Measurements from ENCODE around the gene ARL9. TPM values are rescaled to one million over a fixed set of nuclear protein-coding genes. Genes with fewer than 3 reads are reported as not detected.
"Not testable (repeated sequence)": the region's sequence is repeated elsewhere in the genome, so short reads cannot be mapped to it uniquely, and the experiment has no call there.

Gene ARL9
- total and polyA plus RNA-seq, 2 experiments from 2014 or later: 0.85 TPM; not detected in 1

DNA sequence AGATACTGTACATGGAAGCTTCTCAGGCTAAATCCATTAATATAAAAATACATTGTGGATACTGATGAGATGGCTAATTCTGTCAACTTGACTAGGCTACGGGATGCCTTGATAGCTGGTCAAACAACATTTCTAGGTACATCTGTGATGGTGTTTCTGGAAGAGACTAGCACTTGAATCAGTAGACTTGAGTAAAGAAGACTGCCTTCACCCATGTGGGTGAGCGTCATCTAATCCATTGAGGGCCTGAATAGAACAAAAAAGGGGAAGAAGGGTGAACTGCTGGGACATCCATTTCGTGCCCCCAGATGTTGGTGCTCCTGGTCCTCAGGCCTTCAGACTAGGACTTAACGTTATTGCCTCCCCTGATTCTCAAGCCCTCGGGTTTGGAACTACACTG is 41.9 kb upstream of the ARL9 start:
- Histone ChIP-seq H3K79me2 (peaks cover 59% of the 10 kb centered on the region), H3K36me3 (replicated peaks; ENCODE audit: insufficient read depth, low read depth) (no peaks in the 10 kb centered on the region), H3K27ac (no peak overlapping the region), H3K27me3 (no peaks in the 10 kb centered on the region), H3K9me3 (ENCODE audit: low read depth) (no peaks in the 10 kb centered on the region), H3K4me2 (no peak overlapping the region), H4K20me1 (ENCODE audit: insufficient read depth, poor library complexity, severe bottlenecking) (peaks cover 3% of the 10 kb centered on the region), H3K9me2 (replicated peaks; ENCODE audit: insufficient read depth) (no peaks in the 10 kb centered on the region), H2AFZ (no peak overlapping the region), H3K4me3 (no peak overlapping the region), H3K4me1 (ENCODE audit: insufficient read depth) (peaks cover 16% of the 10 kb centered on the region)
- TF ChIP-seq, protein P1, sequence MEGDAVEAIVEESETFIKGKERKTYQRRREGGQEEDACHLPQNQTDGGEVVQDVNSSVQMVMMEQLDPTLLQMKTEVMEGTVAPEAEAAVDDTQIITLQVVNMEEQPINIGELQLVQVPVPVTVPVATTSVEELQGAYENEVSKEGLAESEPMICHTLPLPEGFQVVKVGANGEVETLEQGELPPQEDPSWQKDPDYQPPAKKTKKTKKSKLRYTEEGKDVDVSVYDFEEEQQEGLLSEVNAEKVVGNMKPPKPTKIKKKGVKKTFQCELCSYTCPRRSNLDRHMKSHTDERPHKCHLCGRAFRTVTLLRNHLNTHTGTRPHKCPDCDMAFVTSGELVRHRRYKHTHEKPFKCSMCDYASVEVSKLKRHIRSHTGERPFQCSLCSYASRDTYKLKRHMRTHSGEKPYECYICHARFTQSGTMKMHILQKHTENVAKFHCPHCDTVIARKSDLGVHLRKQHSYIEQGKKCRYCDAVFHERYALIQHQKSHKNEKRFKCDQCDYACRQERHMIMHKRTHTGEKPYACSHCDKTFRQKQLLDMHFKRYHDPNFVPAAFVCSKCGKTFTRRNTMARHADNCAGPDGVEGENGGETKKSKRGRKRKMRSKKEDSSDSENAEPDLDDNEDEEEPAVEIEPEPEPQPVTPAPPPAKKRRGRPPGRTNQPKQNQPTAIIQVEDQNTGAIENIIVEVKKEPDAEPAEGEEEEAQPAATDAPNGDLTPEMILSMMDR (IDR thresholded peaks at IDR 0.05; ENCODE audit: poor library complexity): no peak
- TF ChIP-seq EZH2phosphoT487 (IDR thresholded peaks at IDR 0.05; ENCODE audit: low read depth, severe bottlenecking, unreplicated experiment) (no peak), EZH2 (IDR thresholded peaks at IDR 0.05; ENCODE audit: borderline replicate concordance) (no peak)
- DNase-seq (ENCODE audit: low spot score): no peak
- 95% methylated on average over 5 of the region's 5 CpGs for WGBS (ENCODE audit: low lambda C conversion rate, missing lambda C conversion rate)

DNA sequence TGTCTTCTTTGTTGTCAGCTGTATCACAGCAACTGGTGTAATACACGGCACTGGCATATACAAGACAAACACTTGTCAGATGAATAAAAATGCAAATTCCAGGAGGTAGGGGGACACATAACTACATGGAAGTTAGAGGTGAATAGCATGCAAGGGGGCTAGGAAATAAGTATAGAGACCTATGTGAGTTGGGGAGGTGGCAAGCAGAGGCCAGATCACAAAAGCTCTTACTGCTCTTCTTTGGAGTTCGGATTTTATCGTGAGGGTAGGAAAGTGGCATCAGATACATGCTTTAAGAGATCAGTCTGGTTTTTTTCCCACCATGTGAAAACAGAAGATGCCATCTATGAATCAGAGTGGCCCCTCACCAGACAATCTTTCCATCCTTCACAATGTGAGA is 41.0 kb upstream of the ARL9 start:
- Histone ChIP-seq H3K4me3 (no peak overlapping the region), H3K4me2 (peak overlapping the region; percentile 85), H4K20me1 (ENCODE audit: insufficient read depth, poor library complexity, severe bottlenecking) (peaks cover 10% of the 10 kb centered on the region), H3K36me3 (replicated peaks; ENCODE audit: insufficient read depth, low read depth) (no peaks in the 10 kb centered on the region), H3K9me2 (replicated peaks; ENCODE audit: insufficient read depth) (no peaks in the 10 kb centered on the region), H2AFZ (no peak overlapping the region), H3K27me3 (no peaks in the 10 kb centered on the region), H3K79me2 (peaks cover 67% of the 10 kb centered on the region), H3K27ac (no peak overlapping the region), H3K4me1 (ENCODE audit: insufficient read depth) (peaks cover 25% of the 10 kb centered on the region), H3K9me3 (ENCODE audit: low read depth) (no peaks in the 10 kb centered on the region)
- WGBS (ENCODE audit: low lambda C conversion rate, missing lambda C conversion rate): 80% methylated on average over 3 of the region's 3 CpGs
- DNase-seq (ENCODE audit: low spot score): no peak
- no peak for TF ChIP-seq EZH2phosphoT487 (IDR thresholded peaks at IDR 0.05; ENCODE audit: low read depth, severe bottlenecking, unreplicated experiment)
- TF ChIP-seq, protein P1 (IDR thresholded peaks at IDR 0.05; ENCODE audit: poor library complexity): no peak
- TF ChIP-seq EZH2 (IDR thresholded peaks at IDR 0.05; ENCODE audit: borderline replicate concordance): no peak

- Histone ChIP-seq H3K36me3 (replicated peaks; ENCODE audit: insufficient read depth, low read depth) (no peaks in the 10 kb centered on the region), H2AFZ (no peak overlapping the region), H3K27me3 (no peaks in the 10 kb centered on the region), H3K9me3 (ENCODE audit: low read depth) (no peaks in the 10 kb centered on the region), H4K20me1 (ENCODE audit: insufficient read depth, poor library complexity, severe bottlenecking) (peaks cover 21% of the 10 kb centered on the region), H3K4me1 (ENCODE audit: insufficient read depth) (peaks cover 28% of the 10 kb centered on the region), H3K9me2 (replicated peaks; ENCODE audit: insufficient read depth) (no peaks in the 10 kb centered on the region), H3K79me2 (peaks cover 76% of the 10 kb centered on the region), H3K4me2 (peak overlapping the region; percentile 85), H3K27ac (peak overlapping the region; percentile 99), H3K4me3 (peak overlapping the region; percentile 65)
- 72% methylated on average over 10 of the region's 10 CpGs for WGBS (ENCODE audit: low lambda C conversion rate, missing lambda C conversion rate)
- TF ChIP-seq EZH2 (IDR thresholded peaks at IDR 0.05; ENCODE audit: borderline replicate concordance) (no peak), EZH2phosphoT487 (IDR thresholded peaks at IDR 0.05; ENCODE audit: low read depth, severe bottlenecking, unreplicated experiment) (no peak)
- TF ChIP-seq, protein P1 (IDR thresholded peaks at IDR 0.05; ENCODE audit: poor library complexity): no peak
- no peak for DNase-seq (ENCODE audit: low spot score)
These were observed 39.8 kb upstream of the ARL9 start for GRCh38 chr4:56465599-56466295.

DNA sequence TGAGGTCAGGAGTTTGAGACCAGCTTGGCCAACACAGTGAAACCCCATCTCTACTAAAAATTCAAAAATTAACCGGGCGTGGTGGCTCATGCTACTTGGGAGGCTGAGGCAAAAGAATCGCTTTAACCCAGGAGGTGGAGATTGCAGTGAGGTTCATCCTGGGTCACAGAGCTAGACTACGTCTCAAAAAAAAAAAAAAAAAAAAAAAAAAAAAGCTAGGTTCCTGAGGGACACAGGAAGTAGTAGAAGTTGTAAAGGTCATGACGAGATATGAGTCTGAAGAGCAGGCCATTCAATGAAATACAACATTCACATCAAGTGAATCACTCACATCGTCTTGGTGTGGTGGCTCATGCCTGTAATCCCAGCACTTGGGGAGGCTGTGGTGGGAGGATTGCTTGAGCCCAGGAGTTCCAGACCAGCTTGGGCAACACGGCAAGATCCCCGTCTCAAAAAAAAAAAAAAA is 39.3 kb upstream of the ARL9 start:
- Histone ChIP-seq H2AFZ (peak overlapping the region; percentile 84), H3K4me3 (peak overlapping the region; percentile 65), H3K4me2 (peak overlapping the region; percentile 85), H3K4me1 (ENCODE audit: insufficient read depth) (peaks cover 28% of the 10 kb centered on the region), H4K20me1 (ENCODE audit: insufficient read depth, poor library complexity, severe bottlenecking) (peaks cover 21% of the 10 kb centered on the region), H3K27ac (peak overlapping the region; percentile 99), H3K79me2 (peaks cover 77% of the 10 kb centered on the region)
- peak; percentile 70 for DNase-seq (ENCODE audit: low spot score)
- H3K9me2 ChIP-seq (replicated peaks; ENCODE audit: insufficient read depth); H3K9me3 ChIP-seq (ENCODE audit: low read depth); H3K36me3 ChIP-seq (replicated peaks; ENCODE audit: insufficient read depth, low read depth); H3K27me3 ChIP-seq: not testable (repeated sequence)
- WGBS (ENCODE audit: low lambda C conversion rate, missing lambda C conversion rate): 22% methylated on average over 8 of the region's 8 CpGs
